DND-41 (cell line): ENCODE measurements around the gene CARD9.

ENCODE experiments used
- ATAC-seq: fragments of 200-7000 bp; cut with Tn5 transposase; 3 replicates; pipeline ENCODE4 v1.9.1; 2021; ENCODE audit warnings: low read depth; ENCODE audit not compliant: insufficient read depth
- DNase-seq: peaks from one replicate; pipeline ENCODE4 v3.0.0-alpha.2; 2020
- H2AFZ ChIP-seq: 2 replicates; pipeline ENCODE4 v1.6.0; 2012; ENCODE audit warnings: low read depth, low read length
- H3K27ac ChIP-seq: 2 replicates; pipeline ENCODE4 v1.5.1; 2012; ENCODE audit warnings: low read length, inconsistent platforms
- H3K27me3 ChIP-seq: fragments of 200-600 bp; sonication (generic); 2 replicates; pipeline ENCODE4 v1.6.0; 2012; ENCODE audit warnings: low read length, mild to moderate bottlenecking, inconsistent platforms; ENCODE audit not compliant: insufficient read depth, poor library complexity
- H3K36me3 ChIP-seq: 2 replicates; pipeline ENCODE4 v1.5.1; 2012; ENCODE audit warnings: low read length, inconsistent platforms; ENCODE audit not compliant: insufficient read depth
- H3K4me1 ChIP-seq: 2 replicates; pipeline ENCODE4 v1.5.1; 2012; ENCODE audit warnings: mild to moderate bottlenecking, low read length; ENCODE audit not compliant: insufficient read depth
- H3K4me2 ChIP-seq: 2 replicates; pipeline ENCODE4 v1.6.0; 2012; ENCODE audit warnings: mild to moderate bottlenecking, moderate library complexity, low read length, inconsistent platforms; ENCODE audit not compliant: insufficient read depth
- H3K4me3 ChIP-seq, 2 experiments: fragments of 200-600 bp in 1 of 2; shearing (Covaris generic) in 1 of 2; 2 replicates each; pipeline ENCODE4 v1.5.1; 2012 to 2016; ENCODE audit warnings: inconsistent platforms in 2 of 2, low read length in 2 of 2, mild to moderate bottlenecking in 2 of 2, low read depth in 1 of 2, moderate library complexity in 1 of 2
- H3K79me2 ChIP-seq: 2 replicates; pipeline ENCODE4 v1.6.0; 2012; ENCODE audit warnings: low read length, inconsistent platforms; ENCODE audit not compliant: insufficient read depth
- H3K9ac ChIP-seq: 2 replicates; pipeline ENCODE4 v1.6.0; 2012; ENCODE audit warnings: low read depth, mild to moderate bottlenecking, inconsistent platforms, low read length, moderate library complexity
- H3K9me3 ChIP-seq: 2 replicates; pipeline ENCODE4 v1.5.1; 2012; ENCODE audit warnings: low read length, moderate library complexity, mild to moderate bottlenecking, inconsistent platforms; ENCODE audit not compliant: insufficient read depth, severe bottlenecking
- H4K20me1 ChIP-seq: 2 replicates; pipeline ENCODE4 v1.6.0; 2012; ENCODE audit warnings: low read length; ENCODE audit not compliant: insufficient read depth
- CTCF ChIP-seq: IDR thresholded peaks from 2 replicates; pipeline ENCODE4 v1.5.1; 2012; ENCODE audit warnings: borderline replicate concordance, low read length, moderate library complexity, mild to moderate bottlenecking; ENCODE audit not compliant: poor library complexity, severe bottlenecking; ENCODE audit errors: extremely low read depth
- EZH2 ChIP-seq: IDR thresholded peaks from 3 replicates; pipeline ENCODE4 v1.6.1; 2012; ENCODE audit warnings: borderline replicate concordance, low read depth, mild to moderate bottlenecking, moderate library complexity, low read length, inconsistent platforms; ENCODE audit not compliant: severe bottlenecking

Gene CARD9

GRCh38 chr9:136379401-136379800, 5.9 kb upstream of the CARD9 start:
- H3K27me3 ChIP-seq = no peaks in the 10 kb centered on the region
- H3K4me1 ChIP-seq = peaks cover 3% of the 10 kb centered on the region; the same call in 1 of the 2 replicates
- H3K4me3 ChIP-seq = no peak overlapping the region
- ATAC-seq (no peak), DNase-seq (no peak)
- no peak overlapping the region for H2AFZ ChIP-seq
- peaks cover 21% of the 10 kb centered on the region; the same call in 1 of the 2 replicates for H4K20me1 ChIP-seq
- H3K79me2 ChIP-seq = no peaks in the 10 kb centered on the region
- no peak overlapping the region for H3K9ac ChIP-seq
- TF ChIP-seq CTCF (no peak), EZH2 (no peak)
- no peaks in the 10 kb centered on the region for H3K9me3 ChIP-seq
- no peak overlapping the region for H3K27ac ChIP-seq
- H3K4me2 ChIP-seq = no peak overlapping the region
- peaks cover 48% of the 10 kb centered on the region for H3K36me3 ChIP-seq

GRCh38 chr9:136379003-136379287, 5.5 kb upstream of the CARD9 start:
- H3K9ac ChIP-seq = no peak overlapping the region
- H3K4me3 ChIP-seq = no peak overlapping the region
- H3K9me3 ChIP-seq = no peaks in the 10 kb centered on the region
- H2AFZ ChIP-seq = no peak overlapping the region
- no peaks in the 10 kb centered on the region for H3K4me1 ChIP-seq
- peaks cover 43% of the 10 kb centered on the region for H3K36me3 ChIP-seq
- no peak for ATAC-seq
- no peak overlapping the region for H3K4me2 ChIP-seq
- no peak overlapping the region for H3K27ac ChIP-seq
- H3K79me2 ChIP-seq = no peaks in the 10 kb centered on the region
- no peaks in the 10 kb centered on the region for H3K27me3 ChIP-seq
- H4K20me1 ChIP-seq = peaks cover 16% of the 10 kb centered on the region; the same call in 1 of the 2 replicates
- TF ChIP-seq EZH2 (no peak), CTCF (no peak)
- DNase-seq = no peak

DNA sequence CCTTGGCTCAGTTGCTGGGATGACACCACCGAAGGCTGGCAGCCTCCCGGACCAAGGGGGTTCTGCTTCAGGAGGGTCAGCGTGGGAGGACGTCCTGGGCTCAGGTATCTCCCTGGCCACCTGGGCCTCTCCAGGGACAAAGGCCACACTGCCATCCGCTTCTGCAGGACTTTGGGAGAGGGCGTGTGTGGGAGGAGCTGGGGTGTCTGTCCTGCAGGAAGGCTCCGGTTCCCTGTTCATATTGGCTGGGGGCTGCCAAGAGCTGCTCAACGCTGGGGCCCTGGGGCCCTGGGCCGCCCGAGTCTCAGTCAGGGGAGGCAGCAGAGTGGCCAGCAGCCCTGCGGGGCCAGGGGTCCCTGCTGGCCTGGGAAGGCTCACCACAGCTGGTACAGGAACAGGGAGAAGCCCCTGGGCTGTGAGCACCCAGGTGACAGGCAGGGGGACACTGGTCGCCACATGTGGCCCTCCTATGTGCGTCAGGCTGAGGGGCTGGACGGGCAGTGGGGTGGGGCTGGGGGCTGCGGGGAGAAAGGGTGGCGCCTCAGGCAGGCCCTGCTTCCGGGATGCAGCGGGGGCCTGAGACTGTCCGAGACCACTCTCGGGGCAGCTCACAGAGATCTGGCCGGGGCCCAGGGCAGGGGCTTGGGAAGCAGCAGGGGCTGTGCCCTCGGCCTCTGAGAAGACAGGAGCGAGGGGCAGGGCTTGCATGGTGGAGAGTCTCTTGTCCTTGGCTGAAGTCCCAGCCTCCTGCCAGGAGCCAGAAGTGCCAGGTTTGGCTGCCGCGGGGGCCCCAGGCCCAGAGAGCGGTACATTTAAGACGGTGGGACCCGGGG, 4.9 kb upstream of the CARD9 start:
- H3K4me1 ChIP-seq = no peaks in the 10 kb centered on the region
- H3K27me3 ChIP-seq = no peaks in the 10 kb centered on the region
- H3K79me2 ChIP-seq = no peaks in the 10 kb centered on the region
- no peak overlapping the region for H3K9ac ChIP-seq
- no peak for ATAC-seq
- H3K4me3 ChIP-seq = no peak overlapping the region
- no peak for TF ChIP-seq CTCF
- TF ChIP-seq EZH2 = no peak
- peaks cover 15% of the 10 kb centered on the region; the same call in 1 of the 2 replicates for H4K20me1 ChIP-seq
- no peak overlapping the region for H3K4me2 ChIP-seq
- H2AFZ ChIP-seq = no peak overlapping the region
- H3K27ac ChIP-seq = no peak overlapping the region
- DNase-seq = no peak
- H3K36me3 ChIP-seq = peaks cover 40% of the 10 kb centered on the region
- H3K9me3 ChIP-seq = no peaks in the 10 kb centered on the region
